ENCODE results near the gene KNCN. TPM values are rescaled to one million over a fixed set of nuclear protein-coding genes. Genes with fewer than 3 reads are reported as not detected.
A peak's percentile ranks its signal among the peaks of the same experiment; 100 is the strongest.

Gene KNCN
- total RNA-seq, 1 donor from 2014 or later, result not detected

DNA sequence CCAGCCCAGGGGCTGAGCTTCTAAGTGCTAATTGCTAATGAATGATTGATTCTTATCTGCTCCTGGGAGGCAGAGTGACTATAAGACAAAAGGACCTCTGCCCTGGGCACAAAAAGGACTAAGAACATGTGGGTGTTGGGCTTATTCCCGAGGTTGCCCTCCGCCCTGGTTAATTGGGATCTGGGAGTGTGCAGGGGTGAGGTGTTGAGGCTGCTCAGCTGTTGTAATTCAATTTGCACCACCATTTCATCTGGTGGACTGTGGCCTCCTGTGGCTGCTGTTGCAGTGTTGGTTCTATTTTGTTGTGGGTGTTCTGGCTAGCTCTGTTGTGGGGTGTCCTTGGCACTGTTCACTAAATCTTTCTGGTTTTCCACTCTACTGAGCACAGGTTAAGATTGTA, 13.3 kb downstream of the KNCN start:
- H3K4me3 Mint-ChIP-seq, result peak overlapping the region; percentile 13
- H3K79me2 ChIP-seq (ENCODE audit: low read depth), result no peaks in the 10 kb centered on the region
- H3K9me3 ChIP-seq (ENCODE audit: low read depth), result no peaks in the 10 kb centered on the region
- no peak for TF ChIP-seq EZH2phosphoT487 (IDR thresholded peaks at IDR 0.05)
- no peak for TF ChIP-seq EZH2 (IDR thresholded peaks at IDR 0.05)
- TF ChIP-seq, protein P1, sequence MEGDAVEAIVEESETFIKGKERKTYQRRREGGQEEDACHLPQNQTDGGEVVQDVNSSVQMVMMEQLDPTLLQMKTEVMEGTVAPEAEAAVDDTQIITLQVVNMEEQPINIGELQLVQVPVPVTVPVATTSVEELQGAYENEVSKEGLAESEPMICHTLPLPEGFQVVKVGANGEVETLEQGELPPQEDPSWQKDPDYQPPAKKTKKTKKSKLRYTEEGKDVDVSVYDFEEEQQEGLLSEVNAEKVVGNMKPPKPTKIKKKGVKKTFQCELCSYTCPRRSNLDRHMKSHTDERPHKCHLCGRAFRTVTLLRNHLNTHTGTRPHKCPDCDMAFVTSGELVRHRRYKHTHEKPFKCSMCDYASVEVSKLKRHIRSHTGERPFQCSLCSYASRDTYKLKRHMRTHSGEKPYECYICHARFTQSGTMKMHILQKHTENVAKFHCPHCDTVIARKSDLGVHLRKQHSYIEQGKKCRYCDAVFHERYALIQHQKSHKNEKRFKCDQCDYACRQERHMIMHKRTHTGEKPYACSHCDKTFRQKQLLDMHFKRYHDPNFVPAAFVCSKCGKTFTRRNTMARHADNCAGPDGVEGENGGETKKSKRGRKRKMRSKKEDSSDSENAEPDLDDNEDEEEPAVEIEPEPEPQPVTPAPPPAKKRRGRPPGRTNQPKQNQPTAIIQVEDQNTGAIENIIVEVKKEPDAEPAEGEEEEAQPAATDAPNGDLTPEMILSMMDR (IDR thresholded peaks at IDR 0.05), result no peak
- H3K4me2 ChIP-seq, result no peak overlapping the region
- H3K9ac ChIP-seq, result no peak overlapping the region
- no peaks in the 10 kb centered on the region for H3F3A ChIP-seq (ENCODE audit: low read depth)
- no peak overlapping the region for H3K4me3 ChIP-seq
- H3K27ac ChIP-seq, result no peak overlapping the region
- H3K9me3 Mint-ChIP-seq, result peaks cover 24% of the 10 kb centered on the region
- H3K4me1 Mint-ChIP-seq, result no peaks in the 10 kb centered on the region
- H3K27me3 Mint-ChIP-seq (ENCODE audit: insufficient read depth, low read depth), result peaks cover 56% of the 10 kb centered on the region
- no peak overlapping the region for H2AFZ ChIP-seq (replicated peaks)
- peaks cover 2% of the 10 kb centered on the region for H3K36me3 Mint-ChIP-seq
- peaks cover 4% of the 10 kb centered on the region for H3K4me1 ChIP-seq
- H3K27me3 ChIP-seq, result peaks cover 100% of the 10 kb centered on the region
- H3K36me3 ChIP-seq, result no peaks in the 10 kb centered on the region
- DNase-seq (ENCODE audit: low spot score), result no peak
- no peak overlapping the region for H3K27ac Mint-ChIP-seq
- no peaks in the 10 kb centered on the region for H4K20me1 ChIP-seq (ENCODE audit: low read depth)

GRCh38 chr1:46537651-46538050, 13.8 kb downstream of the KNCN start:
- no peak overlapping the region for H3K27ac ChIP-seq
- no peak overlapping the region for H3K4me2 ChIP-seq
- H3K9me3 Mint-ChIP-seq, result peaks cover 24% of the 10 kb centered on the region
- H3K9me3 ChIP-seq (ENCODE audit: low read depth), result no peaks in the 10 kb centered on the region
- peaks cover under 1% of the 10 kb centered on the region for H3K36me3 Mint-ChIP-seq
- H3K36me3 ChIP-seq, result no peaks in the 10 kb centered on the region
- H3F3A ChIP-seq (ENCODE audit: low read depth), result no peaks in the 10 kb centered on the region
- H3K9ac ChIP-seq, result no peak overlapping the region
- peaks cover 100% of the 10 kb centered on the region for H3K27me3 ChIP-seq
- no peak for DNase-seq (ENCODE audit: low spot score)
- no peak overlapping the region for H3K27ac Mint-ChIP-seq
- no peak overlapping the region for H3K4me3 ChIP-seq
- no peak overlapping the region for H3K4me3 Mint-ChIP-seq
- H4K20me1 ChIP-seq (ENCODE audit: low read depth), result peaks cover under 1% of the 10 kb centered on the region
- H3K27me3 Mint-ChIP-seq (ENCODE audit: insufficient read depth, low read depth), result peaks cover 51% of the 10 kb centered on the region
- H3K4me1 ChIP-seq, result peaks cover 4% of the 10 kb centered on the region
- H3K79me2 ChIP-seq (ENCODE audit: low read depth), result no peaks in the 10 kb centered on the region
- no peak overlapping the region for H2AFZ ChIP-seq (replicated peaks)
- TF ChIP-seq, protein P1 (IDR thresholded peaks at IDR 0.05), result no peak
- TF ChIP-seq EZH2phosphoT487 (IDR thresholded peaks at IDR 0.05) (no peak), EZH2 (IDR thresholded peaks at IDR 0.05) (no peak)
- H3K4me1 Mint-ChIP-seq, result no peaks in the 10 kb centered on the region

- peaks cover 24% of the 10 kb centered on the region for H3K9me3 Mint-ChIP-seq
- Histone ChIP-seq H3K36me3 (no peaks in the 10 kb centered on the region), H2AFZ (replicated peaks) (no peak overlapping the region), H3K9me3 (ENCODE audit: low read depth) (no peaks in the 10 kb centered on the region), H4K20me1 (ENCODE audit: low read depth) (peaks cover 11% of the 10 kb centered on the region), H3K4me2 (no peak overlapping the region), H3K27me3 (peaks cover 100% of the 10 kb centered on the region), H3K9ac (no peak overlapping the region), H3K4me1 (peaks cover 4% of the 10 kb centered on the region), H3K27ac (no peak overlapping the region), H3F3A (ENCODE audit: low read depth) (no peaks in the 10 kb centered on the region), H3K4me3 (no peak overlapping the region), H3K79me2 (ENCODE audit: low read depth) (no peaks in the 10 kb centered on the region)
- no peaks in the 10 kb centered on the region for H3K36me3 Mint-ChIP-seq
- peaks cover 53% of the 10 kb centered on the region for H3K27me3 Mint-ChIP-seq (ENCODE audit: insufficient read depth, low read depth)
- no peak for DNase-seq (ENCODE audit: low spot score)
- no peak overlapping the region for H3K4me3 Mint-ChIP-seq
- TF ChIP-seq EZH2 (IDR thresholded peaks at IDR 0.05) (no peak), EZH2phosphoT487 (IDR thresholded peaks at IDR 0.05) (no peak)
- TF ChIP-seq, protein P1 (IDR thresholded peaks at IDR 0.05), result no peak
- no peaks in the 10 kb centered on the region for H3K4me1 Mint-ChIP-seq
- H3K27ac Mint-ChIP-seq, result no peak overlapping the region
These were observed 14.9 kb downstream of the KNCN start for GRCh38 chr1:46536527-46536926.
